ENCODE data around the gene RAPGEF2.
"Not testable (repeated sequence)": the region's sequence is repeated elsewhere in the genome, so short reads cannot be mapped to it uniquely, and the experiment has no call there.

RAPGEF2 gene

DNA sequence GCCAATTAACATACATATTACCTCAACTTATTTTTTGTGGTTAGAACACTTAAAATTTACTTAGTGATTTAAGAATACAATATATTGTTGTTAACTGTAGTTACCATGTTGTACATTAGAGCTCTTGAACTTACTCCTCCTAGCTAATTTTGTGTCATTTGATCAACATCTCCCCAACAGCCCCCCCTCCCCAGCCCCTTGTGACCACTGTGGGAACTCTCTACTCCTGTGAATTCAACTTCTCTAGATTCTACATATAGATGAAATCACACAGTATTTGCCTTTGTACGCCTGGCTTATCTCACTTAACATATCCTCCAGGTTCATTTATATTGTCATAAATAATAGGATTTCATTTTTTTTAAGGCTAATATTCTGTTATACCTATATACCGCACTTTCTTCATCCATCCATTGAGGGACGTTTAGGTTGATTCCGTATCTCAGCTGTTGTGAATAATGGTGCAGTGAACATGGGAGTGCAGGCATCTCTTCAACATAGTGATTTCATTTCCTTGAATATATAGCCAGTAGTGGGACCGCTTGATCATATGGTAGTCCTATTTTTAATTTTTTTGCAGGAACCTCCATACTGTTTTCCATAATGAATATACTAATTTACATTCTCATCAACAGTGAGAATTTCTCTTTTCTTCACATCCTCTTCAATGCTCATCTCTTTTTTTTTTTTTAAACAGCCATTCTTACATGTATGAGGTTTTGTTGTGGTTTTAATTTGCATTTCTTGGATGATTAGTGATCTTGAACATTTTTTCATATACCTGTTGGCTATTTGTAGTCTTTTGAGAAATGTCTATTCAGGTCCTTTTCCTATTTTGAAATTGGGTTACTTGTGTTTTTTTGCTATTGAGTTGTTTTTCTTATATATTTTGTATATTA lies 66.8 kb downstream of the RAPGEF2 start:
- DNase-seq: no peak

DNA sequence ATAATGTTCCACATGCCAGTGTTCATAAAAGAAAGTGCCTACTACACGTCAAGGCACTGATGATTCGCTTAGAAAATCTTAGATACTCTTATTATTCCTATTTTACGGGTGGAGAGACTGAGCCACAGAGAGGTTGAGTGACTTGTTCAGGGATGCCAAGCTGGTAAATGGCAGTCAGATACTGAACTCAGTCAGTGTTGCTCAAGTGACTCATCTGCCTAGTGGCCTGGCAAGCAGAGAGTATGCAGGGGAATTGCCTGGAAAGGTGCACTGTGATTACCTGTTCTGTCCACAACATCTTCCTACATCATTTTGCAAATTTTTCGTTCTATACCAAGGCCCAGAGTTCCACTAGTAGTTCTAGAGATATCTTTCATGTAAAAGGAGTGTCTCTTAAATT lies 68.4 kb downstream of the RAPGEF2 start:
- DNase-seq: no peak

DNA sequence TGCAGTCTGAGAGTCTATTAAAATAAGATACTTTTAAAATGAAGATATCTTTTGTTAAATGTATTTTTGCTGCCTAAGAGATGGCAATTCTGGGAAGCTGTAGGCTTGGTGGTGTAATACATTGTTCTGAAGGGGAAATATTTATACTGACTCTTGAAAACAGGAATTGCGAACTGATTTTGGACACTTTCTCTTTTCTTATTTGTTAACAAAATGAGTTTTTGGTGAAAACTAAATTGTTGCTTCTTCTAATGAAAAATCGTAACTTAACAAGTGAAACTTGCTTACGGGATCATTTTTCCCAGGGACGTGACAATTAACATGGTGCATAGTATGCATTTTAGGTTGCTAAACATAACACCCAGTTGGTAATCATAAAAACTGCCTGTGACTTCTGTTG lies 71.0 kb downstream of the RAPGEF2 start:
- DNase-seq: no peak

DNA sequence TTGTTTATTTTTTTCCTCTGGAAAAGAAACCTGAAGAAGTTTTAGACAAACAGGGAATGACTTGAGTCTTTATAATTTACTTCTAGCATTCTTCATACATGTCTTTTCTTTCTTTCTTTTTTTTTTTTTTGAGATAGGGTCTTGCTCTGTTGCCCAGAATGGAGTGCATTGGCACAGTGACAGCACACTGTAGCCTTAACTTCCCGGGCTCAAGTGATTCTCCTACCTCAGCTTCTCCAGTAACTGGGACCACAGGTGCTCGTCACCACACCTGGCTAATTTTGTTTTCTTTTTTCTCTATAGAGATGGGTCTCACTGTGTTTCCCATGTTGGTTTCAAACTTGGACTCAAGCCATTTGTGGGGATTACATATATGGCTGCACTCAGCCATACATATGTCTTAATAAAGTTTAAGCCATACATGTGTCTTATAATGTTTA lies 71.8 kb downstream of the RAPGEF2 start:
- DNase-seq: no peak

DNA sequence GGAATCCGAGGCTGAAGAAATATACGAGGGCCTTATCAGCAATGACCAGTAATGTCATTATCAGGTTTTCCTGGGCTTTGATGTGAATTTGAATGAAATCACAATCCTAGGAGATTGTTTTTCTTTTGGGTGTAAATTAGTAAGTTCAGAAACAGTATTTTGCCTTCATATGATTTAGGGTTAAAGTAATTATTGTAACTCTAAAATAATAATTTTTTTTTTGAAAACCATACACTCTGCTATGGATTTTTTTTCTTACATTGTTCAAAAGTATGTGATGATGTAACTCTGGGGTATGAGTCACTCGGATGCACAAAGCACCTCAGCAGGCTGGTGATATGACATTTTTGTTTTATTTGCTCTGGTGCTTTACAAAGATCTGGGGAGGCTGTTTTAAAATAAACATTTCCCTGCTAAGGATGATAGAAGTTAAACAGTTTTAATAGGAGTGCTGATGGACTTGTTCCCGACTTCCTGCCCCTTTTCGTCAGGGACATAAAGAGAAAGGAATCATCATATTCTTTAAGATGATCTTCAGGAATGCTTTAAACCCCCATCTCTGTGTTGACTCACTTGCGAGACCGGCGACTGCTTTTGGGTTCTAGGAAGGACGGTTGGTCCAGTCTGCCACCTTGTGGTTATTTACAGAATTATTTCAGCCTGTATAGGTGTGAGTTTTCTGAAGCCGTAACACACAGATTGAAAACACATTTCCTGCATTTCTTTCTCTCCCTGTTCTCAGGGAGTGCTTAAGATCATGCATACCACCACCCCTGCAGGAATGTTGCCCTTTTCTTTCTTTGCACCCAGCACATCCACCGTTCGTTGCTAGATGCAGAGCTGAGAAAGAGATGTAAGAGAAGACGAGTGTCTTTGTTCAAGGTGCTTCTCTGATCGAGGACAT lies 72.5 kb downstream of the RAPGEF2 start:
- DNase-seq: peak; percentile 59

DNA sequence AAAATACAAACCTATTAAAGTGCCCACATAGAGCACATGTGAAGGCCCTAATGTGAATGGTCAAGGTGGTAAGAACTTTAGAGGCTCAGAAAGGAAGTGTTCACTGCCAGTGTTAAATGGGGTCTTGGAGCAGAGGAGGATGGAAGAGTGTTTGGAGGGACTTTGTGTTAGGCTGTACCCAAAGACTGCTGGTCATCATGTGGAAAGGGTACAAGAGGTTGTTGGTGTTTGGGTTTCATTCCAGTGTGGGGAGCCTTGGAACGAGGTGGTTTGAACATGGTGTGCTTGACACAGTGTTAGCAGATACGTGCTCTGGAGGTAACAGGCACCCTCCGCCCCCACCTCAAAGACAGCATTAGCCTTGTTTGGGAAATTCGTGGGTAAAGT lies 73.1 kb downstream of the RAPGEF2 start:
- DNase-seq: no peak

DNA sequence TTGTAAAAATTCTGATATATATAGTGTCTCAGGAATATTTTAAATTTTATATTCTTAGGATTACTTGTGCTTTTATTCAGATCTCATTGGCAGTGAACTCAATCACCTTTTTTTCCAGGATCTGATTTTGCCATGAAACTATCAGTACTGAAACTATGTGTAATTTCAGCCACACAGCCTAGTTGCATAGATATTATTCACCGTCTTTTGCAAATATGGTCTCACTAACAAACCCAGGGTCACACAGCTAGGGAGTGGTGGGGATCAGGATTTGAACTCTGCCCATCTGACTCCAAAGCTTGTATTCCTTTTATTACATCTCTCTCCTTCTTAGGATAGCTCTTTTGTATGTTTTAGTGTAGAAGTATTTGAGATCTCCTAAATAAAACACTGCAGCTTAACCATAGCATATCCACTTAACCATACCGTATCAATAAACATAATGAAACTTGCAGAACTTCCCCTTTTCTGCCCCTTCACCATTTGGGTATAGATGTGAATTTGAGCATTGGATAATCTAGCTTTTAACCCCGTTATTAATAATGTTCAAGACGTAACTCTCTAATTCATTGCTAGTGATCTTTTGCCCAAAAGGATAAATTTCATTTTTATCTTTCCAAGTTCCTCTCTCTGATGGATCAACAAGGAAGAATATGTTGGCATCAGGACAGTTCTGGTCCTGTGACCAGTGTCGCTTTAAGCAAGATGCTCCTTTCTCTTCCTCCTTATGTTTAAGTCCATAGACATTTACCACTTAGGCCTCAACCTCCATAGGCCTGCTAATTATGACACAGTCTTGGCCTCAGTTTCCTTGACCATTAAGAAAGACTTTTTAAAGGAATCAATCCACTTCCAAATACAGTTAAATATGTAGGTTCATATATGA lies 74.6 kb downstream of the RAPGEF2 start:
- no peak for DNase-seq

DNA sequence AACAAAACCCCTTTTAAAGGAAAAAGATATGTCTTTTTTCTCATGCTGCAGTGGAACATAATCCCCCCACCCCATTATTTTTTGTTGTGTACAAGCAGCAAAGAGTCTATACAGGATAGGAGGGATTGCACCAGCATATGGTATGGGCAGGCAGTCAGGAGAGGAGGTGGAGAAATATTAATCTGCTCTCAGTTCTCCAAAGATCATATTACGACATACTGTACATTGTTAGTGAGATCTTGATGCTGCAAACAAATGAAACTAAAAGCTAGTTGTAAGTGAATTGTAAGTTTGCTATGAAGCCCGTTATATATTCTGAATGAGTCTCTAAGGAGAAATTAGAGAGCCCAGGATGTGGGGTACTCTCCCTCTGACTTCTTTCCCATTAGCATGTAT lies 75.3 kb downstream of the RAPGEF2 start:
- DNase-seq: no peak

DNA sequence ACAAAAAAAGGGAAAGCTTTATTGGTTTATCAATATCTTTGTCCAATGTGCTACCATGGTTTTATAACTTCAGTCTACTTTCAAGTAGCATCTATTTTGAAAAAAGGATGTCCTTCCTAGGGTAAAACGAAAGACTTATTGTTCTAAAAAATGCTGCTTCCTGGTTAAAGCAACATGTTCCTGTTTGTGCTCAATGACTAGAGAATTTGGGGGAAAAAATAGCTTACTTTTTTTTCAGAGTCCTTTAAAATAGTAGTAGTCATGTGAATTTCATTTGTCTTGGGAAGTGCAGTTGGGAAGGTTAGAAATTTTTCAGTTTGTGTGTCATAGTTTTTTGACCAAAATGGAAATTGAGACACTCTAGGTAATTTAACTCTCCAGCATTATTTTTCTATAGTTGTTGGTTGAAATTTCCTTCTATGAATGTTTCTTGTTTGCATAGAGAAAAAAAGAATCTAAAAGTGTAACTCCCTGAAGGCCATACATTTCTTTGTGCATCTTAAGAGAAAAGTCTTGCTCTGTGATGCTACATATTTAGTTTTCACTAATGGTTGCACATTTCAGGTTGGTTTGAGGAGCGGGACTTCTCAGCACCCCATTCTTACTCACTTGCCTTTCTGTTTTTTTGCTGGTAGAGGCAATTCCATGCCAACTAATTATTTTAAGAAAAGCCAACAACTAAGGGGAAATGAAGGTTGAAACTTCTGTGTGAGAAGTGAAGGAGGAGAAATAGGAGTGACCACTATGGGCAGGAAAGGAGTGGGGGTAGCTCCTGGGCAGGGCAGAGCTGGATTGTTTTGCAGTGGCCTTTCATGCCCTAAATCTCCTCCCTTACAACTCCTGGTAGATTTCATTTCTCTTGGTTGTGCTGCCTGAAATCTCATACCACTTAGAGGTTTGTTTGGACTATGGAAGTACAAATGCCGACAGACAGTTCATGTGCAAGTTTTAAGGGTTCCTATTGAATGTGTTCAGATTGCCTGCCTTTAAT lies 76.4 kb downstream of the RAPGEF2 start:
- DNase-seq: no peak

DNA sequence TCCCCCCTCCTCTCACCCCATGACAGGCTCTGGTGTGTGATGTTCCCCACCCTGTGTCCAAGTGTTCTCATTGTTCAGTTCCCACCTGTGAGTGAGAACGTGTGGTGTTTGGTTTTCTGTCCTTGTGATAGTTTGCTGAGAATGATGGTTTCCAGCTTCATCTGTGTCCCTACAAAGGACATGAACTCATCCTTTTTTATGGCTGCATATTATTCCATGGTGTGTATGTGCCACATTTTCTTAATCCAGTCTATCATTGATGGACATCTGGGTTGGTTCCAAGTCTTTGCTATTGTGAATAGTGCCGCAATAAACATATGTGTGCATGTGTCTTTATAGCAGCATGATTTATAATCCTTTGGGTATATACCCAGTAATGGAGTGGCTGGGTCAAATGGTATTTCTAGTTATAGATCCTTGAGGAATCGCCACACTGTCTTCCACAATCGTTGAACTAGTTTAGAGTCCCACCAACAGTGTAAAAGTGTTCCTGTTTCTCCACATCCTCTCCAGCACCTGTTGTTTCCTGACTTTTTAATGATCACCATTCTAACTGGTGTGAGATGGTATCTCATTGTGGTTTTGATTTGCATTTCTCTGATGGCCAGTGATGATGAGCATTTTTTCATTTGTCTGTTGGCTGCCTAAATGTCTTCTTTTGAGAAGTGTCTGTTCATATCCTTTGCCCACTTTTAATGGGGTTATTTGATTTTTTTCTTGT lies 81.2 kb downstream of the RAPGEF2 start:
- DNase-seq: not testable (repeated sequence)

DNA sequence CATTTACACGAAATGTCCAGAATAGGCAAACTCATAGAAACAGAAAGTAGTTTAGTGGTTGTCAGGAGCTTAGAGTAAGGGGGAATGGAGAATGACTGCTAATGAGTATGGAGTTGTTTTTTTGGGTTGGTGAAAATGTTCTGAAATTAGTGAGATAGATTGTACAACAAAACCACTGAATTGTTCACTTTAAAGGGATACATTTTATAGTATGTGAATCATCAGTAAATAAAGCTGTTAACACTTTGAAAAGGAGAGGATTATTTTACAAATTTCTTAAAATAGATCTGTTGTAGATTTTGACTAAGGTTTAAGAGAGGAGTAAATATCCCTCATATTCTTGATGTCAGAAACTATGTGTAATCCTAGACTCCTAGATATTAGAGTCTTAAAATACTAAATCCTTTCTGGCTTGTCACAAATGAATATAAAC lies 82.7 kb downstream of the RAPGEF2 start:
- no peak for DNase-seq

DNA sequence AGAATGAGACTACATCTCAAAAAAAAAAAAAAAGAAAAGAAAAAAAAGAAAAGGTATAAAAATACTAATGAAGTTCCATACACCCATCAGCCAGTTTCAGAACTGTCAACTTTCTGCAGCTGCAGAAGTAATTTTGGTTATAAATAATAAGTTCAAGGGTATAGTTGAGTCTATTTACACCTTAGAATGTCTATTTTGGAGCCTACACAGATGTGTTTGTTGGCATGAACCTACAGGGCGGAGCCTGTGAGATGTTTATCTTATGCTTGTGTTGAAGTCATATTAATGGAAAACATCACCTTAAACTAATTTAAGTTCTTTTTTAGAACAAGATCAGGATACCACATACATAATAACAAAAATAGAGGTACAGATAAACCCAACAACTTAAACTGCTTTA lies 85.8 kb downstream of the RAPGEF2 start:
- no peak for DNase-seq

DNA sequence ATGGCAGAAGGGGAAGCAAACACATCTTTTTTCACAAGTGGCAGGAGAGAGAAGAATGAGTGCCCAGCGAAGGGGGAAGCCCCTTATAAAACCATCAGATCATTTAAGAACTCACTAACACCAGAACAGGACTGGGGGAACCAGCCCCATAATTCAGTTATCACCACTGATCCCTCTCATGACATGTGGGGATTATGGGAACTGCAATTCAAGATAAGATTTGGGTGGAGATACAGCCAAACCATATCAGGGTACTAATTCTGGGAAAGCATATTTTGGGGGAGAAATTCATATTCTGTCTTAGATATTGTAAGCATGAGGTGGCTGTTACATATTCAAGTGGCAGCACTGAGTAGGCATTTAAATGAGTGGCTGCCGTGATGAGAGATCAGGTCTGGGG lies 87.8 kb downstream of the RAPGEF2 start:
- no peak for DNase-seq

DNA sequence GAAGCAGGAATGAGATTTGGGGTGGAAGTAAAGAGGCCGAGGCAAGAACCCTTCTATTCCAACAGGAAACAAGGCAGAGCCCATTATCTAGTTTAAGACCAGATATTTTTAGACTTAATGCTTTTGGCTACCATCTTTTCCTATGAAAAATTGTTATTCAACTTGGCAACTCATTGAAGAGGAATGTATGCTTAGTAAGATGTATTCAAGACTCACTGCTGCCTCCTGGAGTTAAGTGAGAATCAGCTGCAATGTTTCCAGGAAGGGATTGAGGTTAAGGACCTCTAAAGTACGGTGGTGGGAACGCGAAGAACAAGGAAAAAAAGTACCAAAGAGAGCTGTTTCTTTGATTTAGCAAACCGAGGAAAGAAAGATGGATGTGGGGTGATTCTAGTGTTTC lies 89.1 kb downstream of the RAPGEF2 start:
- no peak for DNase-seq

DNA sequence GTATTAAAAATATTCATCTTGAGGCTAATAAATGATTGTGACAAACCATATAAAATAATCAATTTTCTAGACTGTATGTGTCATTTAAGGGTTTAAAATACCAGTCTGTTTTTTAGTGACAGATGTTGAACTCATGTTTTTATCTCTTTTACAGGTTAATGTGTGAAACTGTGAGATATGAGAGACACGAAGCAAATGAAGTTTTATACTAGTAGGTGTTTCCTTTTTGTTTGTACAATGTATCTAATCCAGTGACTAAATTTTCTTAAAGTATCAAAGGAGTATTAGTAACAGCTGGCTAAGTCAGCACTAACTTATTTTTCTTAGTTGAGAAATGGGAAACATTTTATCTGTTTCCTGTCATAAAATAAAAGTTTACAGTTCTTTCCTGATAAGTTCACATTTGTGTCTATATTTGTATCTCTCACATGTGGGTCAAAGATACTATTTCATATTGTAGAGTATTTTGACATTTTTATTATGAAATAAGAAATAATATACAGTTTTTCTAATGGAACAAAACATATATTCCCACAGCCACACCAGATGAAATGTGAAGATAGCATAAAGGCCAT lies 90.3 kb downstream of the RAPGEF2 start:
- DNase-seq: no peak

DNA sequence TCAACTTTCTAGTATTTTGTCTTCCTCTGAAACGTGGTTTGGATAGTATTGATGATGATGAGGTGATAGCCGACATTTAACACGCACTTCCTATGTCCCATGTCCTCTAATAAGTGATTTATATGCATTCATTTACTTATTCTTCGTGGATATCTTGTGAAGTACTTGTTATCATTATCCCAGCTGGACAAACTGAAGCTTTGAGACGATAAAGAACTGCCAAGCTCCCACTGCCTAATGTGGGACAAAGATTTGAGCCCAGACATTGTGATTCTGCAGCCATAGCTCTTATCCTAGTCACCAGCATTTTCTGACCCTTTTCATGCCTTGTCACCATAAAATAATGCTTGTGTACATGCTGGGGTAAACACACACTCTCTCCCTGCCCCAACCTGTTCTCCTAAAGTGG lies 92.5 kb downstream of the RAPGEF2 start:
- no peak for DNase-seq

DNA sequence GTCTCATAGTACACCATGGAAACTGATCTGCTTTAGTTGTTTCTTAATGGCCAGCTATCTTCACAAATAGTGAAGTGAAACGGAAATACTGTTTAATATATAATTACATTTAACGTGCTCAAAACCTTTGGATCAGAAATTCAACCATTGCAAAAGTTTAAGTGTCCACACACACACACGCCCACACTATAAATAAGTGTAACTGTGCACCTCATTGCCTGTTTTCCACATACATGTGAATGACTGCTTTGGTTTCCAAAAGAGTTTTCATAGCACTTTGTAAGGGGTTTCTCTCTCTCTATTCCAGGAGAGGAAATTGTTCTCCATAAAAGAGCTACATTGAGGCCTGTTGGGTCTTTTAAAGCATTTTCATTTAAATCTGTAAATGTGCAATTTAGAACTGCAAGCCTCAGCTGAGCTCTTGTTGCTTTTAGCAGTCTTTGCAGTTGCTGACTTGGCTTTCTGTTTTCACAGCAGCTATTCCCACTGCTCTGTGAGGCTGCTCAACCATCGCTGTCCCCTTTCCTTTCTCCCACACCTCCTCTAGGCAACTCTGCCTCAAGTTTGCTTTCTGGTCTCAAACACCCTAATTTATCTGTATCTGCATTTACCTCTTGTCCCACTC lies 94.5 kb downstream of the RAPGEF2 start:
- DNase-seq: no peak

DNA sequence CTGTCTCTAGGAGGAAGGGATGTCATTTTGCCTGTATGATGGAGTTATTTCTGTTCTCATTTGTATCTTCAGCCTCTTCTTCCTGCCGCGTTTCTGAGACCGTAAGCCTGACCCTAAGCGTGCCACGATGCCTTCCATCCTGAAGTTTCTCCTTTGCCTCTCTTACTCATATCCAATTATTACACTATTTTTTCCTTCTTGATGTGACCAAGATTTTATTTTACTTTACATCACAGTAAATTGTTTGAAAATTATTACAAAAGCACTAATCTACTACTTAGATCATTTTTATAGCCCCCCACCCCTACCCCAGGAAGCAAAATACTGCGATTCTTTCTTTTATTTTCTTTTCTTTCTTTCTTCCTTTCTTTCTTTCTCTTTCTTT lies 95.0 kb downstream of the RAPGEF2 start:
- no peak for DNase-seq

DNA sequence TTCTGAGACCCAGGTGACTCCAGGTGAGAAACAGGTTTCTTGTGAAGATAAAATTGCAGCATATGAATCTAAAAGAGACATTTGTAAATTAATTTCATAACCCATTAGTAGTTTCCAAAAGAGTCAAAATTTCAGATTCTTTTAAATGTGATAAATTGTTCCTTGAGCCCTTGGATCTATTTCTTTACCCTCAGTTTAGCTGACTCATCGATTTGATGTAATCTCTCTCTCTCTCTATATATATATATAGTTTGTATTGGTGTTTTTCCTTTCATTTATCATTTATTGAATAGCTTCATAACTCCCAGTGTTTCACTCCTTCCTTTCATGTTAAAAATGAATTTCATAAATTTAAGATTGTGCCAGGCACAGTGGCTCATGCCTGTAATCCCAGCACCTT lies 96.9 kb downstream of the RAPGEF2 start:
- DNase-seq: no peak

DNA sequence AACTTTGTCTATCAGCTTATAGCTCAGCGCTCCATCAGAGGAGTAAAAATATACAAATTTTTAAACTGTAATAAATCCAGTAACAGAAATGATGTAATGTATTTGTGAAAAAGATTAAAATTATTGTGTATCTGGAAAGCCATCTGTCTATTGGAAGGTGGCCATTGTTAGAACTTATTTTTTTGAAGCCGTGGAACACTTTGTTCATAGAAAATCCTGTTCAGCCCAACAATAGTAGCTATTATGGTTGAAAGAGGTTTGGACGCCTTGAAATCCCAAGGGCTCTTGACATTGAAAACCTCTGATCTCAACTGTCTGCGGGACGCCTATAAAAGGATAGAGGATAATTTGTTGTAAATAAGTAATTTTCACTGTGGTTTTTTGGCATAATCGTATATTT lies 98.3 kb downstream of the RAPGEF2 start:
- no peak for DNase-seq

Data from T1000 (cell line).